Ectodermal cell (in vitro differentiated cells): ENCODE measurements around the gene PLIN4.

ENCODE experiments used
- H3K27ac ChIP-seq: 2 replicates; pipeline ENCODE4 v1.7.0; 2013; ENCODE audit warnings: mild to moderate bottlenecking, low read depth, low read length; ENCODE audit not compliant: insufficient read depth, poor library complexity, severe bottlenecking
- H3K27me3 ChIP-seq: 2 replicates; pipeline ENCODE4 v1.7.0; 2013; ENCODE audit warnings: mild to moderate bottlenecking, low read length; ENCODE audit not compliant: insufficient read depth, control insufficient read depth, poor library complexity, severe bottlenecking
- H3K36me3 ChIP-seq: one replicate; pipeline ENCODE4 v1.7.0; 2013; ENCODE audit warnings: low read length; ENCODE audit not compliant: control insufficient read depth, insufficient read depth
- H3K4me1 ChIP-seq: one replicate; pipeline ENCODE4 v1.7.0; 2013; ENCODE audit warnings: low read length; ENCODE audit not compliant: control insufficient read depth, insufficient read depth
- H3K4me3 ChIP-seq: 2 replicates; pipeline ENCODE4 v1.7.0; 2013; ENCODE audit warnings: low read depth, low read length, control low read depth; ENCODE audit not compliant: insufficient read depth
- H3K9me3 ChIP-seq: 2 replicates; pipeline ENCODE4 v1.7.0; 2013; ENCODE audit warnings: mild to moderate bottlenecking, low read length, moderate library complexity; ENCODE audit not compliant: control insufficient read depth
- WGBS, 2 experiments: methylation state at CpG; one replicate each; pipeline ENCODE4 v1.1.7; 2013; ENCODE audit warnings: missing lambda C conversion rate in 2 of 2; 5-methylcytosine and 5-hydroxymethylcytosine counted together

Gene PLIN4

DNA sequence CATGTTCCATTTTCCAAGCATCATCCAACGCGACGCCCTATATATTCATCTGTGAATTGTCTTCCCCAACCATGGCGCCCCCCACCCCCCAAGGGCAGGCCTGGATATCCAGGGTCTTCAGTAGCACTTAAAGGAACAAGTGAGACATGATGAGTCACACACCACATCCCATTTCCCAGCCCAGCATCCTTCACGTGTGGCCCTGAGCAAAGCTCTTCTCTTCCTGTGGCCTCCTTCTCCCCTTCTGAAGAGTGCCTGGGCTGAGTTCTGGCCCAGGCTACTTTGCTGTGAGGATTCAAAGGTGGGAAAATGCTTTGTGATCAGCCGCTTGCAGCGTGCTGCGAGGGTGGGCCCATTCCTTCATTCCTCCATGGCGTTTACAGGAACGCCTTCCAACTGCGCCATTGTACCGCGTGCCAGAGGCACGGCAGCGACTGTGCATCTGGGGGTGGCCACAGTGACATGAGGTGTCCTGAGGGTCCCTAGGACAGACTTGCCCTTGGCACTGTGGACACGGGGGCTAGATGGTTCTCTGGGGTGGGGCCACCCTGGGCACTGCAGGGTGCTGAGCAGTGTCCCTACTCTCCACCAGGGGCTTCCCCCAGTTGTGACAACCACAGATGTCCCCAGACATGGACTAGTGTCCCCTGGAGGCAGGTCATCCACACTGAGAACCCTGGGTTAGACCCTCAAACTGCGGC, 11.7 kb downstream of the PLIN4 start:
- Histone ChIP-seq H3K27me3 (no peaks in the 10 kb centered on the region), H3K4me1 (peaks cover 4% of the 10 kb centered on the region), H3K27ac (no peak overlapping the region), H3K4me3 (no peak overlapping the region), H3K36me3 (peaks cover 11% of the 10 kb centered on the region), H3K9me3 (no peaks in the 10 kb centered on the region)
- 92 to 93% methylated on average over 17 of the region's 17 CpGs for WGBS, 2 experiments

DNA sequence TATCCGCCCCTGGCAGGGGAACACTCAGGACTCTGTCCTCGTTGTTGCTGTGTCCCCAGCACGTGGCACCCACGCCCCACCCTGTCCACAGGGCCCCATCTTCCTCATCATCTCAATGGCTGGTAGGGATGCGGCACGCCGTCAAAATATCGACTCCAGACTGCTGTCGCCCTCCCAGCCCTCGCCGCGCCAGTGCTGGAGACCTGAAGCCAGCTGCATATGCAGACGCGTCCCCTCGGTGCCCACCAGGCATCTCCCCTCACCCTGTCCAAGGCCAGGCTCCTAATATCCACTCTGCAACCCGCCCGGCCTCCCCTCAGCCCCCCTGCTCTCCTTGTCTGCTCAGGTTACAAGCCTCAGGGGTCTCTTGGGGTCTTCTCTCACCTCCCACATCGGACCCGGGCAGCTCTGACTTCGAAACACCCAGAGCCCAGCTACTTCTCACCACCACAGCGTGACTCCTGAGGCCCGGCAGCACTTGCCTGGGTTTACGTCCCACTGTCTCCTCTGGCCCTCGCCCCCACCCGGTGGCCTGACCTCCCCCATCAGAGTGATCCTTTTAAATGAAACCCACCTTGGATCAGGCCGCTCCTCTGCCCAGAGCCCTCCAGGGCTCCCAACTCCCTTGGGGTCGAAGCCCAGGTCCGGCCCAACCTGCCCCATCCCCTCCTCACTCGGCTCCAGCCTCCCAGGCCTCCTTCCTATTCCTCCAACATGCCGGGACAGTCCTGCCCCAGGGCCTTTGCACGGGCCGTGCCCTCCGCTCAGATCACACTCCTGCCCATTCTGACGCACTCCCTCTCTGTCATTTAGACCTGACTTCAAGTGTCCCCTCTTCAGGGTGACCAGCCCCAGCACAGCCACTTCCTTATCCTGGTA, 12.5 kb downstream of the PLIN4 start:
- Histone ChIP-seq H3K27ac (no peak overlapping the region), H3K4me1 (peaks cover 4% of the 10 kb centered on the region), H3K36me3 (peaks cover 11% of the 10 kb centered on the region), H3K27me3 (no peaks in the 10 kb centered on the region), H3K4me3 (no peak overlapping the region), H3K9me3 (no peaks in the 10 kb centered on the region)
- 95 to 96% methylated on average over 34 of the region's 34 CpGs for WGBS, 2 experiments

GRCh38 chr19:4504891-4505569, 13.3 kb downstream of the PLIN4 start:
- peaks cover 11% of the 10 kb centered on the region for H3K36me3 ChIP-seq
- no peak overlapping the region for H3K4me3 ChIP-seq

GRCh38 chr19:4504297-4504701, 14.0 kb downstream of the PLIN4 start:
- Histone ChIP-seq H3K27ac (no peak overlapping the region), H3K4me1 (peaks cover 4% of the 10 kb centered on the region), H3K36me3 (peaks cover 15% of the 10 kb centered on the region), H3K27me3 (no peaks in the 10 kb centered on the region), H3K4me3 (no peak overlapping the region), H3K9me3 (no peaks in the 10 kb centered on the region)
- WGBS, 2 experiments = 94 to 95% methylated on average over 23 of the region's 23 CpGs

More at GRCh38 chr19:4504891-4505569, 13.3 kb downstream of the PLIN4 start:
- H3K4me1 ChIP-seq = peaks cover 4% of the 10 kb centered on the region
- WGBS, 2 experiments = 86 to 88% methylated on average over 15 of the region's 15 CpGs
- no peaks in the 10 kb centered on the region for H3K9me3 ChIP-seq
- no peak overlapping the region for H3K27ac ChIP-seq
- no peaks in the 10 kb centered on the region for H3K27me3 ChIP-seq

- H3K36me3 ChIP-seq = peaks cover 15% of the 10 kb centered on the region
- WGBS, 2 experiments = 90 to 91% methylated on average over 10 of the region's 10 CpGs
Measured at GRCh38 chr19:4503825-4504170, 14.5 kb downstream of the PLIN4 start.

DNA sequence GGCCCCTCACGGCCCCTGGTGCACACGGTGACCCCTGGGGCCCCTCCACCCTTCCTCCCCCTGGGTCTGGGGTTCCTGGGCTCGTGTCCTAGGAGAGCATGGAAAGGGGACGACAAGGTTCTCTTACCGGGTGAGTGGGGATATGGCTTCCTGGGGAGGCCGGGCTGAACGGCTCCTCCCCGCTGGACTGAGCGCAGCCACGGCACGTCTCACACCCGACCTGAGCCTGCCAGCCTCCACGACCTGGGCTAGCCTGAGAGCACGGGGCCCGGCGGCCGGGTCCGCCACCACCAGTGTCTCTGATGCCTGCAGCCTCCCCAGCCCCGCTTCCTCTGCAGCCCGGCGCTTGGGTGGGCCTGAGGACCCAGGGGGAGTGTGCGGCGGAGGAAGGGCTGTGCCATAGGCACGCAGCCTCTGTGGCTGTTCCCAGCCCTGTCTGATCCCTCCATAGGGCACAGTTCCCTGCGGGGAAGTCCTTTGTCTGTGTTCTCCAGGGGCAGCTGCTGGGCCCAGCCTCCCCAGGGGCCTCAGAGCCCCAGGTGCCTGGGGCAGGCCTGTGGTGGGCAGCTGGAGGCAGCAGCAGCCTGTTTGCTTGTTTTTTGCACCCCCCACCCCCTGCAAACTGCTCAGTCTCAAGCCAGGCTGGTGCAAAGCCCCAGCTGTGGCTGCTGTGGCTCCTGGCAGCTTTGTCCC, 15.0 kb downstream of the PLIN4 start:
- Histone ChIP-seq H3K4me1 (peaks cover 4% of the 10 kb centered on the region), H3K27me3 (no peaks in the 10 kb centered on the region), H3K36me3 (peaks cover 17% of the 10 kb centered on the region), H3K9me3 (no peaks in the 10 kb centered on the region), H3K4me3 (no peak overlapping the region), H3K27ac (peak overlapping the region; percentile 50)
- WGBS, 2 experiments = 85% methylated on average over 25 of the region's 25 CpGs

More at GRCh38 chr19:4503825-4504170, 14.5 kb downstream of the PLIN4 start:
- Histone ChIP-seq H3K4me1 (peaks cover 4% of the 10 kb centered on the region), H3K9me3 (no peaks in the 10 kb centered on the region), H3K4me3 (no peak overlapping the region), H3K27me3 (no peaks in the 10 kb centered on the region), H3K27ac (no peak overlapping the region)

GRCh38 chr19:4502282-4503131, 15.8 kb downstream of the PLIN4 start:
- no peaks in the 10 kb centered on the region for H3K27me3 ChIP-seq
- no peak overlapping the region for H3K4me3 ChIP-seq
- no peaks in the 10 kb centered on the region for H3K9me3 ChIP-seq
- H3K36me3 ChIP-seq = peaks cover 25% of the 10 kb centered on the region
- H3K4me1 ChIP-seq = peaks cover 4% of the 10 kb centered on the region
- no peak overlapping the region for H3K27ac ChIP-seq
- 93% methylated on average over 37 of the region's 37 CpGs for WGBS, 2 experiments

GRCh38 chr19:4501691-4502090, 16.6 kb downstream of the PLIN4 start:
- Histone ChIP-seq H3K9me3 (no peaks in the 10 kb centered on the region), H3K27me3 (no peaks in the 10 kb centered on the region), H3K36me3 (peaks cover 27% of the 10 kb centered on the region), H3K4me1 (peaks cover 4% of the 10 kb centered on the region), H3K4me3 (no peak overlapping the region), H3K27ac (no peak overlapping the region)
- 93% methylated on average over 25 of the region's 25 CpGs for WGBS, 2 experiments

DNA sequence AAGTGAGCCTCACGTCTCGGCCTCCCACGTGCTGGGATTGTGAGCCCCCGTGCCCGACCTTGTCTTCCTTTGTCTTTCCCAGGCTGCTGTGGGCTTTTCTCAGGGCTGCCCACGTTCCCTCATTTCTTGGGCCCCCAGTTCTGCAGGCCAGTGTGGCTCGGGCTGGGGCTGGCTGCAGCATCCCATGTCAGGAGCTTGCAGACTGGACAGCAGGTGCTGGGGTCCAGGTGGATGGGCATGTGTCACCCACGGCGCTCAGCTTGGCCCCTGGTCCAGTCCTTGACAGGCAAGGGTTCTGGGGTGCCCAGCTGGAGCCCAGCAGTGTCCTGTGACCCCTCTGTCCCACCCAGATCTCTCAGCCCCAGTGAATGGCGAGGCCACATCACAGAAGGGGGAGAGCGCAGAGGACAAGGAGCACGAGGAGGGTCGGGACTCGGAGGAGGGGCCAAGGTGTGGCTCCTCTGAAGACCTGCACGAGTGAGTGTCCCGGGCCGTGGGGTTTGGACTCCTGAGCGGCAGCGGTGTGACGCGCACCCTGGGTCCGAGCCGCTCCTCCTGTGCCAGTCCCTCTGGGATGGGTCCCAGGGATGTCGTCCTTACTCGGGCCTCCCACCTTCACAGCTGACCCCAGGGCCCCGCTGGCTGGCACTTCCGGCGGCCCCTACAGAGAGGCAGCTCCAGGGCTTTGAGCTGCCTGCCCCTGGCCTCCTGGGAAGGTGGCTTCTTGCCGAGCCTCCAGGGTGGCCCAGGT, 17.3 kb downstream of the PLIN4 start:
- Histone ChIP-seq H3K4me1 (peaks cover 4% of the 10 kb centered on the region), H3K9me3 (no peaks in the 10 kb centered on the region), H3K27ac (no peak overlapping the region), H3K27me3 (no peaks in the 10 kb centered on the region), H3K4me3 (no peak overlapping the region), H3K36me3 (peaks cover 34% of the 10 kb centered on the region)
- 95% methylated on average over 29 of the region's 29 CpGs for WGBS, 2 experiments
